ENCODE data around the gene SMYD3. TPM values are rescaled to one million over a fixed set of nuclear protein-coding genes. Genes with fewer than 3 reads are reported as not detected.

Gene SMYD3
- total and polyA plus RNA-seq, 2 of the 13 experiments (the other 11 are each of a cell fraction or from before 2014, with no cell fraction given), result 27.7 to 35.8 TPM

- Histone ChIP-seq H3K4me2 (ENCODE audit: low read depth, low read length) (no peak overlapping the region), H3K27ac (ENCODE audit: extremely low read length, insufficient read depth, low read length) (no peak overlapping the region), H3K27me3 (ENCODE audit: control insufficient read depth in 1 of 2, insufficient read depth in 2 of 2, low read length in 2 of 2) (no peaks in the 10 kb centered on the region), H3K9ac (ENCODE audit: insufficient read depth, low read depth, low read length) (no peak overlapping the region), H3K4me3 (replicated peaks in 1 of 3; ENCODE audit: insufficient read depth in 1 of 3, low read depth in 2 of 3, low read length in 3 of 3) (no peak overlapping the region), H4K20me1 (ENCODE audit: insufficient read depth, low read length) (no peaks in the 10 kb centered on the region), H3K79me2 (ENCODE audit: insufficient read depth, low read length) (no peaks in the 10 kb centered on the region), H3K36me3 (replicated peaks in 1 of 2; ENCODE audit: control insufficient read depth in 1 of 2, insufficient read depth in 2 of 2, low read length in 2 of 2) (no peaks in the 10 kb centered on the region), H3K9me3 (ENCODE audit: low read length) (no peaks in the 10 kb centered on the region), H2AFZ (ENCODE audit: low read length) (no peak overlapping the region), H3K4me1 (ENCODE audit: insufficient read depth, low read length) (no peaks in the 10 kb centered on the region)
- no peak for FAIRE-seq
- no TSS peak for BruUV-seq (replicated peaks)
- no peak for ATAC-seq
- intact Hi-C loops (cut with micrococcal nuclease; ENCODE audit: unreplicated experiment) (no loop called here), in situ Hi-C loops (cut with HindIII; ENCODE audit: extremely low pct_ligation_motif_present, low pct_unique_long_range_greater_than_20kb) (no loop called here)
- POLR2A ChIA-PET, result no interaction called here
- no peak for TF ChIP-seq ZNF766 (CRISPR knock-in tag; IDR thresholded peaks at IDR 0.05; ENCODE audit: borderline replicate concordance)
- no peak for TF ChIP-seq FOXK1 (CRISPR knock-in tag; IDR thresholded peaks at IDR 0.05; ENCODE audit: borderline replicate concordance, low read depth)
- no peak for TF ChIP-seq IRF2 (CRISPR knock-in tag; IDR thresholded peaks at IDR 0.05)
- no peak for TF ChIP-seq NBN (conservative IDR thresholded peaks at IDR 0.05)
- WGBS (ENCODE audit: low lambda C conversion rate), result 89% methylated on average over 7 of the region's 7 CpGs
- CTCF ChIA-PET (ENCODE audit: low intra/inter-chr PET ratio, low total read pairs), result no interaction called here
- no peak for DNase-seq (ENCODE audit: low spot score)
Measured at GRCh38 chr1:245983294-245983967, 523.6 kb downstream of the SMYD3 start.

DNA sequence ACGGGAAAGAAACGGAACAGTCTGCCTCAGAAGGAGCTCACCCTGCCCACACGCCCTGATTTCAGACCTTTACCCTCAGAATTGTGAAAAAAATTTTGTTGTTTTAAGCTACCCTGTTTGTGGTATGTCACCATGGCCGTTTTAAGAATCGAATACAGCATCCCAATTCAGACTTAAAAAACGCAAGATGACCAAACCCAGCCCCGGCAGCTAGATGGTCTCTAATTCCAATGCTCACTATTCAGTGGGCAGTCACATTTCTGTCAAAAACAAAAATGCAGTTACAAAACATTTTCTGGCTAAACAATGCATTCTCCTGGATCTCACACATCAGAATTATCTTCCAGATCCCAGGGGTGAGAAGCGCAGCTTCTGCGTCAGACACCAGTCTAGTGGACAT lies 527.5 kb downstream of the SMYD3 start:
- POLR2A ChIA-PET, result no interaction called here
- no peak overlapping the region for H3K9ac ChIP-seq (ENCODE audit: insufficient read depth, low read depth, low read length)
- no peaks in the 10 kb centered on the region for H3K79me2 ChIP-seq (ENCODE audit: insufficient read depth, low read length)
- no peaks in the 10 kb centered on the region for H4K20me1 ChIP-seq (ENCODE audit: insufficient read depth, low read length)
- in situ Hi-C loops (cut with HindIII; ENCODE audit: extremely low pct_ligation_motif_present, low pct_unique_long_range_greater_than_20kb), result no loop called here
- no peaks in the 10 kb centered on the region for H3K36me3 ChIP-seq (replicated peaks in 1 of 2; ENCODE audit: control insufficient read depth in 1 of 2, insufficient read depth in 2 of 2, low read length in 2 of 2)
- no TSS peak for BruUV-seq (replicated peaks)
- H3K4me2 ChIP-seq (ENCODE audit: low read depth, low read length), result no peak overlapping the region
- no peak for FAIRE-seq
- no peaks in the 10 kb centered on the region for H3K4me1 ChIP-seq (ENCODE audit: insufficient read depth, low read length)
- H3K27ac ChIP-seq (ENCODE audit: extremely low read length, insufficient read depth, low read length), result no peak overlapping the region
- no peaks in the 10 kb centered on the region for H3K9me3 ChIP-seq (ENCODE audit: low read length)
- CTCF ChIA-PET (ENCODE audit: low intra/inter-chr PET ratio, low total read pairs), result no interaction called here
- no peak overlapping the region for H3K4me3 ChIP-seq (replicated peaks in 1 of 3; ENCODE audit: insufficient read depth in 1 of 3, low read depth in 2 of 3, low read length in 3 of 3)
- intact Hi-C loops (cut with micrococcal nuclease; ENCODE audit: unreplicated experiment), result no loop called here
- no peak overlapping the region for H2AFZ ChIP-seq (ENCODE audit: low read length)
- DNase-seq (ENCODE audit: low spot score), result no peak
- no peaks in the 10 kb centered on the region for H3K27me3 ChIP-seq (ENCODE audit: control insufficient read depth in 1 of 2, insufficient read depth in 2 of 2, low read length in 2 of 2)
- no peak for ATAC-seq
- WGBS (ENCODE audit: low lambda C conversion rate), result 96% methylated on average over 9 of the region's 9 CpGs
- TF ChIP-seq ZNF598 (CRISPR knock-in tag; IDR thresholded peaks at IDR 0.05; ENCODE audit: borderline replicate concordance) (no peak), CC2D1A (CRISPR knock-in tag; IDR thresholded peaks at IDR 0.05) (no peak), NONO (IDR thresholded peaks at IDR 0.05) (no peak), NONO (CRISPR knock-in tag; conservative IDR thresholded peaks at IDR 0.05) (no peak), SKI (IDR thresholded peaks at IDR 0.05; ENCODE audit: partially characterized antibody) (no peak), ZNF367 (CRISPR knock-in tag; IDR thresholded peaks at IDR 0.05; ENCODE audit: borderline replicate concordance) (no peak), ZFP90 (CRISPR knock-in tag; IDR thresholded peaks at IDR 0.05; ENCODE audit: borderline replicate concordance) (no peak), ZFP82 (CRISPR knock-in tag; IDR thresholded peaks at IDR 0.05; ENCODE audit: borderline replicate concordance) (no peak)
- TF ChIP-seq, protein P1, sequence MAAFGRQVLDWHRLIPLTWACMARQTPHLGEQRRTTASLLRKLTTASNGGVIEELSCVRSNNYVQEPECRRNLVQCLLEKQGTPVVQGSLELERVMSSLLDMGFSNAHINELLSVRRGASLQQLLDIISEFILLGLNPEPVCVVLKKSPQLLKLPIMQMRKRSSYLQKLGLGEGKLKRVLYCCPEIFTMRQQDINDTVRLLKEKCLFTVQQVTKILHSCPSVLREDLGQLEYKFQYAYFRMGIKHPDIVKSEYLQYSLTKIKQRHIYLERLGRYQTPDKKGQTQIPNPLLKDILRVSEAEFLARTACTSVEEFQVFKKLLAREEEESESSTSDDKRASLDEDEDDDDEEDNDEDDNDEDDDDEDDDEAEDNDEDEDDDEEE (CRISPR knock-in tag; IDR thresholded peaks at IDR 0.05), result no peak
